Mesenchymal stem cell (in vitro differentiated cells and primary cell): ENCODE data around the gene NRARP.

Experiments used
- DNase-seq: peaks from one replicate; pipeline ENCODE4 v3.0.0-alpha.2; 2013
- H2AFZ ChIP-seq: one replicate; pipeline ENCODE4 v1.6.1; 2013; ENCODE audit warnings: low read depth, mild to moderate bottlenecking, control low read depth, inconsistent platforms, low read length, moderate library complexity
- H2AK5ac ChIP-seq: 2 replicates; pipeline ENCODE4 v1.6.1; 2013; ENCODE audit warnings: low read length, moderate library complexity, mild to moderate bottlenecking, inconsistent platforms; ENCODE audit not compliant: severe bottlenecking
- H2BK120ac ChIP-seq: one replicate; pipeline ENCODE4 v1.6.1; 2013; ENCODE audit warnings: low read depth, mild to moderate bottlenecking, inconsistent platforms, low read length, moderate library complexity
- H2BK12ac ChIP-seq, 2 experiments: one replicate each; pipeline ENCODE4 v1.6.1; 2013; ENCODE audit warnings: inconsistent platforms in 2 of 2, low read length in 2 of 2, mild to moderate bottlenecking in 2 of 2, moderate library complexity in 2 of 2, control low read depth in 1 of 2
- H2BK15ac ChIP-seq: one replicate; pipeline ENCODE4 v1.6.1; 2013; ENCODE audit warnings: mild to moderate bottlenecking, low read depth, inconsistent platforms; ENCODE audit not compliant: poor library complexity, severe bottlenecking
- H2BK5ac ChIP-seq: 2 replicates; pipeline ENCODE4 v1.6.1; 2013; ENCODE audit warnings: low read depth, mild to moderate bottlenecking, low read length, control low read depth, inconsistent platforms; ENCODE audit not compliant: poor library complexity, severe bottlenecking
- H3K14ac ChIP-seq, 2 experiments: one replicate each; pipeline ENCODE4 v1.6.1; 2013; ENCODE audit warnings: inconsistent platforms in 2 of 2, low read length in 2 of 2, control low read depth in 1 of 2, mild to moderate bottlenecking in 1 of 2, moderate library complexity in 1 of 2
- H3K18ac ChIP-seq, 2 experiments: one replicate each; pipeline ENCODE4 v1.6.1; 2013; ENCODE audit warnings: inconsistent platforms in 2 of 2, low read length in 2 of 2, control low read depth in 1 of 2, low read depth in 1 of 2, mild to moderate bottlenecking in 1 of 2
- H3K23ac ChIP-seq, 2 experiments: one replicate each; pipeline ENCODE4 v1.6.1; 2013; ENCODE audit warnings: inconsistent platforms in 2 of 2, low read length in 2 of 2, mild to moderate bottlenecking in 2 of 2, moderate library complexity in 2 of 2, control low read depth in 1 of 2
- H3K27ac ChIP-seq: 2 replicates; pipeline ENCODE4 v1.5.1; 2013; ENCODE audit warnings: mild to moderate bottlenecking, moderate library complexity, low read length, control low read depth, inconsistent platforms; ENCODE audit not compliant: poor library complexity, severe bottlenecking
- H3K27me3 ChIP-seq, 2 experiments: 2 replicates each; pipeline versions ENCODE4 v1.6.1 to v1.7.0; 2013; ENCODE audit warnings: low read length in 2 of 2, mild to moderate bottlenecking in 2 of 2, moderate library complexity in 2 of 2, control low read depth in 1 of 2, inconsistent platforms in 1 of 2; ENCODE audit not compliant: control insufficient read depth in 1 of 2, insufficient read depth in 1 of 2
- H3K36me3 ChIP-seq, 2 experiments: 2 replicates each; pipeline versions ENCODE4 v1.6.1 to v1.7.0; 2013; ENCODE audit warnings: low read length in 2 of 2, control low read depth in 1 of 2, inconsistent platforms in 1 of 2, low read depth in 1 of 2, mild to moderate bottlenecking in 1 of 2; ENCODE audit not compliant: insufficient read depth in 2 of 2, control insufficient read depth in 1 of 2
- H3K4ac ChIP-seq, 2 experiments: one replicate each; pipeline ENCODE4 v1.6.1; 2013; ENCODE audit warnings: inconsistent platforms in 2 of 2, low read length in 2 of 2, mild to moderate bottlenecking in 2 of 2, moderate library complexity in 2 of 2, control low read depth in 1 of 2, low read depth in 1 of 2
- H3K4me1 ChIP-seq: 2 replicates; pipeline ENCODE4 v1.6.1; 2013; ENCODE audit warnings: low read depth, low read length, control low read depth; ENCODE audit not compliant: control insufficient read depth, insufficient read depth
- H3K4me2 ChIP-seq: 2 replicates; pipeline ENCODE4 v1.6.1; 2013; ENCODE audit warnings: low read length, mild to moderate bottlenecking, inconsistent platforms; ENCODE audit not compliant: poor library complexity, severe bottlenecking
- H3K4me3 ChIP-seq, 2 experiments: 2 replicates each; pipeline versions ENCODE4 v1.5.1 to v1.7.0; 2013; ENCODE audit warnings: low read length in 2 of 2, mild to moderate bottlenecking in 2 of 2, control low read depth in 1 of 2, low read depth in 1 of 2; ENCODE audit not compliant: insufficient read depth in 1 of 2
- H3K79me1 ChIP-seq: replicated peaks from 2 replicates; pipeline ENCODE4 v1.6.1; 2013; ENCODE audit warnings: mild to moderate bottlenecking, control low read depth, low read length, inconsistent platforms; ENCODE audit not compliant: poor library complexity, severe bottlenecking
- H3K9ac ChIP-seq: 2 replicates; pipeline ENCODE4 v1.7.0; 2013; ENCODE audit warnings: mild to moderate bottlenecking, low read length, moderate library complexity
- H3K9me3 ChIP-seq: 2 replicates; pipeline ENCODE4 v1.7.0; 2013; ENCODE audit warnings: mild to moderate bottlenecking, low read length; ENCODE audit not compliant: control insufficient read depth
- H4K8ac ChIP-seq: one replicate; pipeline ENCODE4 v1.6.1; 2013; ENCODE audit warnings: inconsistent platforms, mild to moderate bottlenecking, low read length, moderate library complexity
- H4K91ac ChIP-seq: one replicate; pipeline ENCODE4 v1.6.1; 2013; ENCODE audit warnings: mild to moderate bottlenecking, low read length, inconsistent platforms
- WGBS: methylation state at CpG from one replicate; pipeline ENCODE4 v1.1.7; 2013; ENCODE audit warnings: mixed read lengths; 5-methylcytosine and 5-hydroxymethylcytosine counted together

NRARP gene

GRCh38 chr9:137308057-137308619 lies 6.1 kb upstream of the NRARP start:
- no peak overlapping the region for H4K91ac ChIP-seq
- no peak overlapping the region for H2AK5ac ChIP-seq
- H4K8ac ChIP-seq = no peak overlapping the region
- WGBS = 78% methylated on average over 20 of the region's 20 CpGs
- no peaks in the 10 kb centered on the region for H3K79me1 ChIP-seq
- no peak for DNase-seq
- no peak overlapping the region for H3K23ac ChIP-seq
- no peak overlapping the region for H2BK120ac ChIP-seq
- H3K14ac ChIP-seq = no peak overlapping the region
- H2AFZ ChIP-seq = no peak overlapping the region
- H3K9ac ChIP-seq = no peak overlapping the region
- H2BK15ac ChIP-seq = peak overlapping the region; percentile 48
- peaks cover 4 to 82% of the 10 kb centered on the region in 2 experiments for H3K27me3 ChIP-seq
- no peak overlapping the region for H2BK5ac ChIP-seq
- H3K36me3 ChIP-seq = no peaks in the 10 kb centered on the region
- no peak overlapping the region for H3K4me2 ChIP-seq
- peaks cover 19% of the 10 kb centered on the region for H3K4me1 ChIP-seq
- H3K18ac ChIP-seq = no peak overlapping the region
- H3K4me3 ChIP-seq = no peak overlapping the region
- no peaks in the 10 kb centered on the region for H3K9me3 ChIP-seq
- no peak overlapping the region for H3K4ac ChIP-seq
- H2BK12ac ChIP-seq = no peak overlapping the region
- no peak overlapping the region for H3K27ac ChIP-seq

- Histone ChIP-seq H2BK12ac (no peak overlapping the region), H3K27me3 (peaks cover 4 to 84% of the 10 kb centered on the region in 2 experiments), H3K18ac (no peak overlapping the region), H2AK5ac (no peak overlapping the region), H3K4me3 (no peak overlapping the region), H3K36me3 (no peaks in the 10 kb centered on the region), H3K14ac (no peak overlapping the region), H3K4me1 (peaks cover 25% of the 10 kb centered on the region), H3K9ac (no peak overlapping the region), H2BK120ac (no peak overlapping the region), H3K4ac (no peak overlapping the region), H4K8ac (no peak overlapping the region), H2AFZ (no peak overlapping the region), H2BK15ac (no peak overlapping the region), H3K27ac (no peak overlapping the region), H2BK5ac (no peak overlapping the region), H4K91ac (no peak overlapping the region), H3K23ac (no peak overlapping the region), H3K79me1 (no peaks in the 10 kb centered on the region), H3K9me3 (no peaks in the 10 kb centered on the region), H3K4me2 (no peak overlapping the region)
- DNase-seq = no peak
- WGBS = 76% methylated on average over 30 of the region's 30 CpGs
Measured at GRCh38 chr9:137307255-137308056, 5.4 kb upstream of the NRARP start.

- WGBS = 90% methylated on average over 23 of the region's 23 CpGs
Measured at GRCh38 chr9:137306850-137307254, 4.8 kb upstream of the NRARP start.

DNA sequence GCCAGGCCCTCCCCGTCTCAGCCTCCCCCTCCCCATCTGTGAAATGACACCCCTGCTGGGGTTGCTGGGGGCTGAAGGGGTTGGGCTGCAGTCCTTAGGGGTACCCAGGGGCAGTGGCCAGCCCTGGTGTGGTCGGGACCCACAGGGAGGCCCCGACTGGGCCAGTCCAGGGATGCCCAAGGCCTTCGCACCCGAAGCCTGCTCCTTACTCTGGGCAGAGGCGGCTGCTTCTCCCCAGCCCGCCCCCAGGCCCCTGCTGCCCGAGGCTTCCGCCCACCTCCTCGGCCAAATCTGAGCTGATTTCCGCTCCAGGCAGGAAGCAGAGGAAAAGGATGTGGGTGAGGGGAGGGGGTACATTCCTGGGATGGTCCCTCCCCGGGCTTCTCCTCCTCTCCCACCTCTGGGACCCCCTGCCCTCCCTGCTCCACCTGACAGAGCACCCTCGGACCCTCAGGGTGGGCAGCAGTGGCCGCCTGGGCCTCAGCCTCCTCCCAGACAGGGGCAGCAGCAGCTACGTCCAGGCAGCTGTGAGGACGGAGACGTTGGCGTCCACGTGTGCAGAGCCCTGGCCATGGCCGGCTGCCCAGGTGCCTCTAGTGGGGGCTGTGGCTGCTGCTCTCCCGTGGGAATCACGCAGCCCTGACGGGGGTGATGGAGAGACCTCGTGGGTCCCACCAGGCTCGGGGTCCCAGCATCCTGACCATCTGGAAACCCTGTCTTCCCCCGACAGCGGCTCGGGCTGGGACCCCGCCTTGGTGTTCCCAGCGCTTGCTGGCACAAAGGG lies 4.2 kb upstream of the NRARP start:
- H3K9me3 ChIP-seq = no peaks in the 10 kb centered on the region
- no peak overlapping the region for H3K23ac ChIP-seq
- peaks cover 29% of the 10 kb centered on the region for H3K4me1 ChIP-seq
- no peaks in the 10 kb centered on the region for H3K79me1 ChIP-seq
- no peak overlapping the region for H3K4ac ChIP-seq
- no peak overlapping the region for H2BK120ac ChIP-seq
- H3K4me3 ChIP-seq = peak overlapping the region in 1 of 2 experiments; percentile 15
- no peak overlapping the region for H2BK15ac ChIP-seq
- no peak overlapping the region for H3K9ac ChIP-seq
- H3K27ac ChIP-seq = no peak overlapping the region
- H3K27me3 ChIP-seq = peaks cover 4 to 86% of the 10 kb centered on the region in 2 experiments
- H2BK12ac ChIP-seq = no peak overlapping the region
- H2AFZ ChIP-seq = no peak overlapping the region
- no peak overlapping the region for H3K14ac ChIP-seq
- no peak overlapping the region for H4K8ac ChIP-seq
- H4K91ac ChIP-seq = peak overlapping the region; percentile 50
- DNase-seq = no peak
- no peak overlapping the region for H2AK5ac ChIP-seq
- 84% methylated on average over 25 of the region's 30 CpGs for WGBS
- no peak overlapping the region for H2BK5ac ChIP-seq
- no peak overlapping the region for H3K4me2 ChIP-seq
- H3K36me3 ChIP-seq = no peaks in the 10 kb centered on the region
- H3K18ac ChIP-seq = peak overlapping the region in 1 of 2 experiments; percentile 33

More at GRCh38 chr9:137306850-137307254, 4.8 kb upstream of the NRARP start:
- Histone ChIP-seq H3K4me3 (no peak overlapping the region), H2BK5ac (no peak overlapping the region), H3K14ac (no peak overlapping the region), H3K23ac (no peak overlapping the region), H3K4ac (no peak overlapping the region), H3K9ac (no peak overlapping the region), H2BK120ac (peak overlapping the region; percentile 5), H3K9me3 (no peaks in the 10 kb centered on the region), H2AFZ (no peak overlapping the region), H3K4me2 (no peak overlapping the region), H4K8ac (no peak overlapping the region), H3K18ac (no peak overlapping the region), H2BK15ac (no peak overlapping the region), H3K27ac (no peak overlapping the region), H3K36me3 (no peaks in the 10 kb centered on the region), H2AK5ac (no peak overlapping the region), H3K27me3 (peaks cover 4 to 85% of the 10 kb centered on the region in 2 experiments), H3K79me1 (no peaks in the 10 kb centered on the region), H2BK12ac (no peak overlapping the region), H3K4me1 (peaks cover 25% of the 10 kb centered on the region), H4K91ac (no peak overlapping the region)
- DNase-seq = no peak
